Bronchial epithelial cell (primary cell): ENCODE results near the gene DLD. TPM values are rescaled to one million over a fixed set of nuclear protein-coding genes. Genes with fewer than 3 reads are reported as not detected.
"Not testable (repeated sequence)": the region's sequence is repeated elsewhere in the genome, so short reads cannot be mapped to it uniquely, and the experiment has no call there.

Experiments used
- DNase-seq: peaks from one replicate; pipeline ENCODE4 v3.0.0-alpha.2; 2010; ENCODE audit warnings: low read depth
- FAIRE-seq: peaks from 2 replicates; lab custom pipeline; 2011; peaks lifted over from hg19 to GRCh38; lab: Jason Lieb, UNC
- H3K27me3 ChIP-seq: 2 replicates; pipeline ENCODE4 v1.5.1; 2011; ENCODE audit warnings: low read length; ENCODE audit not compliant: control insufficient read depth, insufficient read depth
- H3K36me3 ChIP-seq: 2 replicates; pipeline ENCODE4 v1.5.1; 2011; ENCODE audit warnings: low read length; ENCODE audit not compliant: control insufficient read depth, insufficient read depth
- H3K4me3 ChIP-seq: 2 replicates; pipeline ENCODE4 v1.5.1; 2011; ENCODE audit warnings: mild to moderate bottlenecking, low read depth, low read length, control low read depth
- CTCF ChIP-seq: IDR thresholded peaks from 2 replicates; pipeline ENCODE4 v1.5.1; 2011; ENCODE audit warnings: mild to moderate bottlenecking, moderate library complexity, low read length, control low read depth, inconsistent platforms; ENCODE audit not compliant: insufficient read depth, severe bottlenecking
- total RNA-seq: library from RNA; depleted of rRNA; stranded (reverse); fragments of >200 nt; gene quantifications from 2 replicates; pipeline ENCODE4 v1.2.1, GENCODE V29; 2014

The DLD gene
- total RNA-seq, 1 donor from 2014 or later, result 43.7 TPM

- H3K4me3 ChIP-seq, result no peak overlapping the region
- no peak for TF ChIP-seq CTCF
- H3K36me3 ChIP-seq, result peaks cover 10% of the 10 kb centered on the region
- no peaks in the 10 kb centered on the region for H3K27me3 ChIP-seq
- FAIRE-seq, result no peak
- DNase-seq, result no peak
Measured at GRCh38 chr7:107917763-107918651, 27.0 kb downstream of the DLD start.

GRCh38 chr7:107918948-107919347 lies 28.0 kb downstream of the DLD start:
- DNase-seq (no peak), FAIRE-seq (no peak)
- TF ChIP-seq CTCF, result no peak
- H3K4me3 ChIP-seq, result no peak overlapping the region
- H3K27me3 ChIP-seq, result no peaks in the 10 kb centered on the region
- H3K36me3 ChIP-seq, result peaks cover 10% of the 10 kb centered on the region

- H3K27me3 ChIP-seq, result no peaks in the 10 kb centered on the region
- H3K36me3 ChIP-seq, result peaks cover 11% of the 10 kb centered on the region
- TF ChIP-seq CTCF, result no peak
- H3K4me3 ChIP-seq, result no peak overlapping the region
- no peak for FAIRE-seq
- DNase-seq, result no peak
Measured at GRCh38 chr7:107920048-107920772, 29.2 kb downstream of the DLD start.

DNA sequence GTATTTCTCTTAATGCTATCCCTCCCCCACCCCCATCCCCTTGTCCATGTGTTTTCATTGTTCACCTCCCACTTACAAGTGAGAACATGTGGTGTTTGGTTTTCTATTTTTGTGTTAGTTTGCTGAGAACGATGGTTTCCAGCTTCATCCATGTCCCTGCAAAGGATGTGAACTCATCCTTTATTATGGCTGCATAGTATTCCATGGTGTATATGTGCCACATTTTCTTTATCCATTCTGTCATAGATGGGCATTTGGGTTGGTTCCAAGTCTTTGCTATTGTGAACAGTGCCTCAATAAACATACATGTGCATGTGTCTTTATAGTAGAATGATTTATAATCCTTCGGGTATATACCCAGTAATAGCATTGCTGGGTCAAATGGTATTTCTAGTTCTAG lies 30.8 kb downstream of the DLD start:
- H3K4me3 ChIP-seq, DNase-seq, FAIRE-seq, H3K27me3 ChIP-seq: not testable (repeated sequence)
- peaks cover 11% of the 10 kb centered on the region for H3K36me3 ChIP-seq

DNA sequence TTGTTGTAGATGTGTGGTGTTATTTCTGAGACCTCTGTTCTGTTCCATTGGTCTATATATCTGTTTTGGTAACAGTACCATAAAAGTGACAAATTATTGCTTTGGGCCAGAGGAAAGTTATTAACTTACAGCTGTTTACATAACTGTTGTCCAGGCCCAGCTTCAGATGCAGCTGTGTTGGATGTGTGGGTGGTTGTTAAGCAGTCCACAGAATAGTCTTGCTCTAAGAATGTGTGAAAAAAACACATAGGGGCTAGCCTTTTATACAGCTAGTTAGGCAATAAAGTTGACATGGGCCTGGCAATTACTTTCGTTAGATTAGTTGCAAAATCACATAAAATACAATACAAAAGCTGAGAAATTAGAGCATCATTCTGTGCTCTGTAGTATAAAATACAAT lies 31.9 kb downstream of the DLD start:
- FAIRE-seq, result no peak
- TF ChIP-seq CTCF, result no peak
- DNase-seq, result no peak
- no peaks in the 10 kb centered on the region for H3K27me3 ChIP-seq
- peaks cover 7% of the 10 kb centered on the region for H3K36me3 ChIP-seq
- H3K4me3 ChIP-seq, result no peak overlapping the region

DNA sequence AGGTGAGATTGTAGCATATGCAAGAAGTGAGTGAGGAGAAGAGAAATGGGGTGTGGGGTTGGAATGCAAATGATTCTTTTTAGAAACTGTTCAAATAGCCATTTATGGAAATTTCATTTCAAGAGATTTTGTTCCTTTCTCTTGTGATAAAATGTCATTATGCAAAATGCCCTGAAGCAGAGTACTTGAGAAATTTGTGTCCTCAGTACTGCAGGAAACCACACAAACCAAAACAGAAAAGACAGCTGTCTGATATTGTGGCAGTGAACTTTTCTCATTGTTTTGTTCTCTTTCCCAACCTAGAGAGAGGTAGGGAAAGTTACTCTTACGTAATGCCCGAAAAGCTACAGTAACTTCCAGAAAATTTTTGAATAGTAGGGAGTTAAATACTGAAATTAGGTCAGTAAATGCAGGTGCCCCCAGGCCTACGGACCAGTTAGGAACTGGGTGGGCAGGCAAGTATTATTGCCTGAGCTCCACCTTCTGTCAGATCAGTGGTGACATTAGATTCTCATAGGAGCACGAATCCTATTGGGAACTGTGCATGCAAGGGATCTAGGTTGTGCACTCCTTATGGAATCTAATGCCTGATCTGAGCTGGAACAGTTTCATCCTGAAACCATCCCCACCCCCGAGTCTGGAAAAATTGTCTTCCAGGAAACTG lies 34.0 kb downstream of the DLD start:
- DNase-seq, result no peak
- FAIRE-seq, result no peak
- H3K27me3 ChIP-seq, result no peaks in the 10 kb centered on the region
- H3K4me3 ChIP-seq, result no peak overlapping the region
- H3K36me3 ChIP-seq, result peaks cover 5% of the 10 kb centered on the region
- no peak for TF ChIP-seq CTCF
